ENCODE data around the gene PRKG1.

DNA sequence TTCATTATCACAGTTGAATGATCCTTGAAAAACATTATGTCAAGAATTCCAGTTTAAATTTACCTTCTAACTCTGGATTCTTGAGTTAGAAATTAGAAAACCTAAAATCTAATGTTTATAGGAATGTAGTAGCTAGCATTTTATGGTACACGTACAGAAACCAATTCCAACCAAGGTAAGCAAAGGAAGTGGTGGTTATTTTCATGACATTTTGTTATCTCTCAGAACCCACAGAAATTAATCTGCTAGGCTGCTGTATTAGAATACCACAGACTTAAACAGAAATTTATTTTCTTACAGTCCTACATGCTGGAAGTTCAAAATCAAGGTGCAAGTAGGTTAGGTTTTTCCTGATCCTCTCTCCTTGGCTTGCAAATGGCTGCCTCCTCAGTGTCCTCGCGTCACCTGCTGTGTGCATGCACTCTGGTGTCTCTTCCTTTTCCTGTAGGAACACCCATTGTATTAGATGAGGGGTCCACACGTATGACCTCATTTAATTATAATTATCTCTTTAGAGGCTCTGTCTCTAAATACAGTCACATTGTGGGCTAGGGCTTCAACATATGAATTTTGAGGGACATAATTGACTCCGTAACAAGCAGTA lies 633.6 kb downstream of the PRKG1 start:
- TF ChIP-seq, protein P1, sequence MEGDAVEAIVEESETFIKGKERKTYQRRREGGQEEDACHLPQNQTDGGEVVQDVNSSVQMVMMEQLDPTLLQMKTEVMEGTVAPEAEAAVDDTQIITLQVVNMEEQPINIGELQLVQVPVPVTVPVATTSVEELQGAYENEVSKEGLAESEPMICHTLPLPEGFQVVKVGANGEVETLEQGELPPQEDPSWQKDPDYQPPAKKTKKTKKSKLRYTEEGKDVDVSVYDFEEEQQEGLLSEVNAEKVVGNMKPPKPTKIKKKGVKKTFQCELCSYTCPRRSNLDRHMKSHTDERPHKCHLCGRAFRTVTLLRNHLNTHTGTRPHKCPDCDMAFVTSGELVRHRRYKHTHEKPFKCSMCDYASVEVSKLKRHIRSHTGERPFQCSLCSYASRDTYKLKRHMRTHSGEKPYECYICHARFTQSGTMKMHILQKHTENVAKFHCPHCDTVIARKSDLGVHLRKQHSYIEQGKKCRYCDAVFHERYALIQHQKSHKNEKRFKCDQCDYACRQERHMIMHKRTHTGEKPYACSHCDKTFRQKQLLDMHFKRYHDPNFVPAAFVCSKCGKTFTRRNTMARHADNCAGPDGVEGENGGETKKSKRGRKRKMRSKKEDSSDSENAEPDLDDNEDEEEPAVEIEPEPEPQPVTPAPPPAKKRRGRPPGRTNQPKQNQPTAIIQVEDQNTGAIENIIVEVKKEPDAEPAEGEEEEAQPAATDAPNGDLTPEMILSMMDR (IDR thresholded peaks at IDR 0.05; ENCODE audit: borderline replicate concordance, extremely low read depth, low read length, poor library complexity, severe bottlenecking): no peak
- no peak for TF ChIP-seq EZH2 (IDR thresholded peaks at IDR 0.05; ENCODE audit: borderline replicate concordance, low read depth, low read length, severe bottlenecking)
